Fibroblast of gingiva (primary cell): ENCODE data around the gene MED13.

Source experiments
- DNase-seq: peaks from one replicate; pipeline ENCODE4 v3.0.0-alpha.2; 2011; ENCODE audit warnings: low read depth

Gene MED13, protein sequence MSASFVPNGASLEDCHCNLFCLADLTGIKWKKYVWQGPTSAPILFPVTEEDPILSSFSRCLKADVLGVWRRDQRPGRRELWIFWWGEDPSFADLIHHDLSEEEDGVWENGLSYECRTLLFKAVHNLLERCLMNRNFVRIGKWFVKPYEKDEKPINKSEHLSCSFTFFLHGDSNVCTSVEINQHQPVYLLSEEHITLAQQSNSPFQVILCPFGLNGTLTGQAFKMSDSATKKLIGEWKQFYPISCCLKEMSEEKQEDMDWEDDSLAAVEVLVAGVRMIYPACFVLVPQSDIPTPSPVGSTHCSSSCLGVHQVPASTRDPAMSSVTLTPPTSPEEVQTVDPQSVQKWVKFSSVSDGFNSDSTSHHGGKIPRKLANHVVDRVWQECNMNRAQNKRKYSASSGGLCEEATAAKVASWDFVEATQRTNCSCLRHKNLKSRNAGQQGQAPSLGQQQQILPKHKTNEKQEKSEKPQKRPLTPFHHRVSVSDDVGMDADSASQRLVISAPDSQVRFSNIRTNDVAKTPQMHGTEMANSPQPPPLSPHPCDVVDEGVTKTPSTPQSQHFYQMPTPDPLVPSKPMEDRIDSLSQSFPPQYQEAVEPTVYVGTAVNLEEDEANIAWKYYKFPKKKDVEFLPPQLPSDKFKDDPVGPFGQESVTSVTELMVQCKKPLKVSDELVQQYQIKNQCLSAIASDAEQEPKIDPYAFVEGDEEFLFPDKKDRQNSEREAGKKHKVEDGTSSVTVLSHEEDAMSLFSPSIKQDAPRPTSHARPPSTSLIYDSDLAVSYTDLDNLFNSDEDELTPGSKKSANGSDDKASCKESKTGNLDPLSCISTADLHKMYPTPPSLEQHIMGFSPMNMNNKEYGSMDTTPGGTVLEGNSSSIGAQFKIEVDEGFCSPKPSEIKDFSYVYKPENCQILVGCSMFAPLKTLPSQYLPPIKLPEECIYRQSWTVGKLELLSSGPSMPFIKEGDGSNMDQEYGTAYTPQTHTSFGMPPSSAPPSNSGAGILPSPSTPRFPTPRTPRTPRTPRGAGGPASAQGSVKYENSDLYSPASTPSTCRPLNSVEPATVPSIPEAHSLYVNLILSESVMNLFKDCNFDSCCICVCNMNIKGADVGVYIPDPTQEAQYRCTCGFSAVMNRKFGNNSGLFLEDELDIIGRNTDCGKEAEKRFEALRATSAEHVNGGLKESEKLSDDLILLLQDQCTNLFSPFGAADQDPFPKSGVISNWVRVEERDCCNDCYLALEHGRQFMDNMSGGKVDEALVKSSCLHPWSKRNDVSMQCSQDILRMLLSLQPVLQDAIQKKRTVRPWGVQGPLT (N-terminal part only)

DNA sequence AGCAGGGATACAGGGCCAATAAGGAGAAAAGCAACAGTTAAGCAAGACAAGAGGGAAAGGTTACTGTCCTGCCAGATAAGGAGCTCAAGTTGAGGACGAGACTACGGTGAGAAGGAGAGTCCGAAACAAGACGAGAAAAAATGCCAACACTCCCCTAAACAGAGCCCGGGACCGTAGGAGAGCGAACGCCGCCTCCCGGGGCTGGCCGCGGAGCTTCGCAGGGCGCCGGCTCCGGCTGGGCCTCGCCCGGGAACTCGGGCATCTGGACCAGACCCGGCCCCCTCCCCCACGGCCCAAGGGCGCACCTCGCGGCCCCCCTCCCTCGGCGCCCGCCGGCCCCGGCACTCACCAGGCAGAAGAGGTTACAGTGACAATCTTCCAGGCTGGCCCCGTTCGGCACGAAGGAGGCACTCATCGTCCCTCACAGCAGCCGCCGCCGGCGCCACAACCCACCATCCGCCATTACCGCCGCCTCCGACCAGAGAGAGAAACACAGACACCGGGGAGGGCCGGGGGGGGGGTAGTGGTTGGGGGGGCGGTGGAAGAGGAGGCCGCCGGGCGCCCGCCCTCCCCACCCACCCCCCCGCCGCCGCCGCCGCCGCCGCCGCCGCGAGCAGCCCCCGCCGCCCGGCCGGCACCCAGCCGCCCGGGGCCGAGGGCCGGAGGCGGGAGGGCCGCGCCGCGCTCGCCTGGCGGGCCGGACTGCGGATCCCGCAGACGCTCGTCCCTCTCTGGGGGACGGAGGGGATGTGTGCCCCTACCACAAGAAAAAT, at the start of gene MED13:
Gene MED13 (minus strand): TSS at position 488 of the 773 bp plus-strand sequence. CDS start 73 bp downstream, at position 415.
- peak; percentile 42 for DNase-seq

DNA sequence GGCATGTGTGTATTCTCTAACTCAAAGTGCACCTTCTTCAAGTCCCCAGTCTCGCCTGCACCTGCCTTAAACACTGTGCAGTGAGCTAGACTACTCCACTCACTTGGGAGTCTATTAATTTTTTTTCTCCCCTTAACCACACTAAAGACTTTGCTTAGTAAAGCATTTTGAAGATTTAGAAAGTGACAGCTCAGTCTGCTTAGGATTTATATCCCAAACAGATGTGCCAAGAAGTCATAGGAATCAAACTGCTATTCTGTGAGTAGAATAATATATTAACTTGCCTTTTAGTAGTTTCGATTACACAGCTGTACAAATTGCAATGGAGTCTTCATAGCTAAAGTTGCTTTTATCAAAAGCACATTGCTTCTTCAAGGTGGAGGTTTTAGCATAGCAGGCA, 47.2 kb upstream of the MED13 start:
- DNase-seq, result no peak

DNA sequence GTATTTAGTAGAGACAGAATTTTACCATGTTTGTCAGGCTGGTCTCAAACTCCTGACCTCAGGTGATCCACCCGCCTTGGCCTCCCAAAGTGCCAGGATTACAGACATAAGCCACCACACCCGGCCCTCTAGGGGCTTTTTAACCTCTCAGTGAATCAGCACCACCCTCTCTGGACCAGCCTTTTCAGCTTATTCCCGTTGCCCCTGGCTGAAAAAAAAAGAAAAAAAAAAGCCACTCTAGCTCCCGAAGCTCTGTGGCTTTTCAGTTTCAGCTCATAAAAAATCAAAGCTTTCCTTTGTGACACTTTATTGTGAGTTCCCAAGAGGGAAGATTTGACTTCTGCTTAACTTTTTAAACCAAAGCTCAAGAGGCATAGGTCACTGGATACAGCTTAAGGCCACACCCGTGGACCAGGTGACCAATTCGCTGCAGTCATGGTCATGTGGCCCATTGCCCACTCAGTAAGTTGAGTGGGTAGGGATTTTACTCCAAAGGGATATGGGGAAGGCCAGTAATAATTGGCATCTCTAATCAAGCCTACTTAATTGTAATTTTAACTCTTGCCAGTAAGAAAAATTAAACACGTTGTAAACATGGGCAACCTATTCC, 46.6 kb upstream of the MED13 start:
- DNase-seq, result no peak

DNA sequence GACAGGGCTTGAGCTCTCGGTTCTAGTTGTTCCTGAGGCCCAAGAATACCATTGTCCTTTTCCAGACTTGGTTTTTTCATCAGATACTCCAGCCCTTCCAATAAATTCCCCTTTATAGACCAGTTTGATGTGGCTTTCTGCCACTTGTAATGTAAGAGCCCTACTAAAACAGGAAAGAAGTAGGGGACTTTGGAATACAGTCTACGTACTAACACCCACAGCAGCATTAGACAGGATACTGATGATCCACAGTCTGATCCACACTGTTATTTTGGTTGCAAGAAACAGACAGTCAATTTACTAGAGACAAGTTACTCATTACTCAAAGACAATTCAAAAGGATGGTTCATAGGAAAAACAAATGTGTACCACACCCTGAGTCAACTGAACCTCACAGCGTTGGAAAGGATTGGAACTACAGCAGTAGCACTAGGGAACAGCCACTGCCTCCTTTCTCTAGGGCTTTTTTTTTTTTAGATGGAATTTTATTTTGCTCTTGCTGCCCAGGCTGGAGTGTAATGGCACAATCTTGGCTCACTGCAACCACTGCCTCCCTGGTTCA, 45.9 kb upstream of the MED13 start:
- no peak for DNase-seq

DNA sequence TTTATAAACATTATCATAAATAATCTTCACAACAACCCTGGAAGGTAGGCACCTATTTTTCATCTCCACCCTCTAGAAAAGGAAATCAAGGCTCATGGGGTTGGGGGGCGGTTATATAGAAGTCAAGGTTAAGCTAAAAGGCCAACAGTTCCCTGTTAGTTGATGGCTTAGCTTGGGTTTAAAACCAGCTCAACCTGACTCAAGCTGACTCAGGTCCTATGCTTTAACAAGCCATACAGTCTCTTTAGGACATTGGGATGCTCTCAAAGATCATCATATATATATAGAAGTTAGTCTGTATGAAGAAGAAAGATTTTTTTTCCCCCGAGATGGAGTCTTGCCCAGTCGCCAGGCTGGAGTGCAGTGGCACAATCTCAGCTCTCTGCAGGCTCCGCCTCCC, 44.8 kb upstream of the MED13 start:
- no peak for DNase-seq

DNA sequence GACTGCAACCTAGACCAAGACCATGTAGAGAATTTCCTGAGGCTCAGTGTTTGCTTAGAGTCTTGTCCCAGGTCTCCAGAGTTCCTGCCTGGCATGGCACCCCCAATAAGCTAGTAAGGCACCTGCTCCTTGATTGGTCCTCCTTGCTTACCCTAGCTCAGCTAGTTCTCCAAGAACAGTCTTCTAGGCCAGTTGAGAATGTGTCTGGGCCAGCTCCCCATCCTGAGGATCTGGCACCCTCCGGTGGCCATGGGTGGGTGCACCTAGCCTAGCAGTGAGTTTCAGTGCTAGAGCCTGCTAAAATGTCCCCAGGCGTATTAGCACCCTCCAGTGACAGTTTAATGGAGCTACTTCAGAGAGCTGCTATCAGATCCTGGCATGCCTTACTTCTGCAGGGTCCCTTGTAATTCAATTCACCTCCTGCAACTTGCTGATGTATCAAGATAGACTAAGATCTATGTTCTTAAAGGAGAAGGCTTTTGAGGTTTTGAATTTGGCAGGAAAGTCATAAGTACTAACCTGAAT, 44.4 kb upstream of the MED13 start:
- DNase-seq, result peak; percentile 52

DNA sequence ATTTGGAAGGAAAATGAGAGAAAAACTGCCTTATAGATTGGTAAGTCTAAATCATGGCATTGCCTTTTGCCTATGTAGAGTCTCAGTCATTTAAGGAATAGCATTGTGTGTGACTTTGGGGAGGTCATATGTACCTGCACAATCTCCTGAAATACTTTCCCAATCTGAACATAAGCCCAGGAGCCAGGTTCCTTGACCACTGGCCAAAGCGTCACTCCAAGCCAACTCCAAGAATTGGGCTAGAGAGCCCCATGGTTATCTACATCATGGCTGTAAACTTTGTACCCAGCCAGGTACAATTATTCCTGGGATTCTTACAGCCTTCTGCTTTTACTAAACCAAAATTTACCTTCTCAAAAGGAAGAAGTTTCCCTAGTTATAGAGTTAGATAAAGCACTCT, 40.8 kb upstream of the MED13 start:
- no peak for DNase-seq

DNA sequence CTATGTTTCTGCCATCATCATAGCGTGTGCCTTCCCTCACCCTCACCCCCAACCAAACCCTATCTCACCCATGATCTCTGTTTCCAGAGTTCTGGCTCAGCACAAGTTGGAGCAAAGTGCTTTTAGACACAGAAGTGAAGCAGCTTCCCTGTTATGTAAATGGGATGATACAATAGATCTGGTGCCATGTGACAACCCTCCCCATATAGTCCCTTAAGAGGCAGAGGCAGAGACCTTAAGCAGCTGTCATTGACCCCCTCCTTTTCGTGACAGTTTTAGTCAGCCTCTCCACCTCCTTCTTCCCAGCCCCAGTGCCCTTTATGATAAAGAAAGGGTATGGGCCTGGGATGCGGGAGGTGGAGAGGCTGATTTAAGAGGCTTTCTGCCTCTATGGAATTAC, 40.3 kb upstream of the MED13 start:
- no peak for DNase-seq

DNA sequence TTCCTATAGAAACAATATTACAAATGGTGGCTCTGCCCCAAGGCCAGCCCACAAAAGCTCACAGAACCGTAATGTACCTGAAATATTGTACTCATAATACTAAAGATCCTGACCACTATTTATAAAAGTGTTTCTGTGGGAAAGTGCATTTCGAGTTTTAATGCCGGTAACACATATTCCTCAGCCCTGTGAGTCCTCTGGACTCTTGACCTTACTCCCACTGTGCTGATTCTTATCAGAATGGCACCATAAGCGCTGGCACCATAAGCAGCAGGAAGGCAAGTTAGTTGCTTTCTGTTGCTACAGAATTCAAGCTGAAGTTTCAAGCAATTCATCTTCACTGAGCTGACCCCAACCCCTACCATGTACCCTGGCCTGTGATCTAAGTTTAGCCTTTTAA, 36.4 kb upstream of the MED13 start:
- no peak for DNase-seq

DNA sequence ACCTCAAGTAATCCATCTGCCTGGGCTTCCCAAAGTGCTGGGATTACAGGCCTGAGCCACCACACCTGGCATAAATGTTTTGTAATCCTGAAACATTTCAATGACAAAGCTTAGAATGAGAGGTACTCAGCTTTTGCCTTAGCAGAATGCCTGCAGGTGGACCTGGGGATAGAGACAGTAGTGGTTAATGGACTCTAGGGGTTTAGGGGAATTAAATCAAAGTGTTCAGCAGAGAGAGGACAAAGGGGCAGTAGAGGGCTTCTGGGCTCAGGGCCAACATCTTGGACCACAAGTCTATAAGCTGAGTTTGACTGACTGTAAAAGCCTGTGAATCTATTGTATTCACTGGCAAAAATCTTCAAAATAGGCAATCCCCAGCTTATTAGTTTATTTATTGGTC, 36.0 kb upstream of the MED13 start:
- DNase-seq, result no peak

DNA sequence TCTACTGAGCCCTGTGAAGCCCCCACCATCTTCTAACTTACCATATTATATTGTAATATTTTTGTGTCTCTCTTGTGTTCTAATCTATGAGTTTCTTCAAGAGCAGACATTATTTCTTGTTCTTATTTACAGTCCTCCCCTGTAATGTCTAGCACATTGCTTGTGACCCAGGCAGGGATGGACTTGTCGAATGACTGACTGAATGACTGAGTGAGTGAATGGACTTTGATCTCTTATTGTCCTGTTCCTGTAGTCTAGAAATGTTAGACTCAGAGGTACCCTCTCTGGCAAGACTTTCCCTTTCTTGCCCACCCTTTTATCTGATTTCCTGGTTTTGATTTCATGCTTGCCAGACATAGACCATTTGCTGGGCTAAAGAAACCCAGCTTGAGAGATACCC, 35.0 kb upstream of the MED13 start:
- no peak for DNase-seq

DNA sequence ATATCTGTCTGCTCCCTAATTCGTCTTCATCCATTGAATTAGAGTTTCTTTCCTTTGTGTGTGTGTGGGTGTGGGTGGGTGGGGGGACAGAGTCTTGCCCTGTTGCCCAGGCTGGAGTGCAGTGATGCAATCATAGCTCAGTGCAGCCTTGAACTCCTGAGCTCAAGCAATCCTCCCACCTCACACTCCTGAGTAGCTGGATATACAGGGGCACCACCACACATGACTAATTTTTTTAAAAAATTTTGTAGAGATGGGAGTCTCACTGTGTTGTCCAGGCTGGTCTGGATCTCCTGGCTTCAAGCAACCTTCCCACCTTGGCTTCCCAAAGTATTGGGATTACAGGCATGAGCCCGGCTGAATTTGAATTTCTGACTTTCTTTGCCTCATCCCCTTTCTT, 34.5 kb upstream of the MED13 start:
- no peak for DNase-seq

DNA sequence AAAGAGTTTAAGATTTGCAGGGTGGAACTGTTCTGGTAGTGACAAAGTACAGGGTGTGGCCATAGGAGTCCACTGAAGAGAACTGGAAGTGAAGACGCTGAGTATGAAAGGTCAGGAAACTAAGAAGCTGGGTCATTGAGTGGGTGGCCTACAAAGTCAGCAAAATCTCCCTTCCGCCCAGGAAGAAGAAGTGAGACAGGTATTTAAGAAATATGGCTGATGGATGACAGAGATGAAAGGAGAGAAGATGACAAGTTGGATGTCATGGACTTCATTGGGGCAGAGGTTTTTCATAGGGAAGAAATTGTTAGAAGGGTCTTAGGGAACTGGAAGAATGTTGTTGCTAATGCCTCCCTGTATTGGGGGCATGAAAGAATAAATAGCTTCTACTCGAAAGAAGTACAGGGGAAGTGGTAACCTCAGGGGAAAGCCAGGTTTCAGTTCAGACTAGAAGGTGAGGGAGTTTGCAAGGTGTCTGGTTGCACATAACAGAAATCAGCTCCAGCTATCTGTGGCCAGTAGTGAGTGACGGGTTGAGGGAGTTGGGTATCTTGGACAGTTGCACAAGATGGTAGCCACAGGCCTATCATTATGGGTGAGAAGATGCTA, 33.6 kb upstream of the MED13 start:
- no peak for DNase-seq

DNA sequence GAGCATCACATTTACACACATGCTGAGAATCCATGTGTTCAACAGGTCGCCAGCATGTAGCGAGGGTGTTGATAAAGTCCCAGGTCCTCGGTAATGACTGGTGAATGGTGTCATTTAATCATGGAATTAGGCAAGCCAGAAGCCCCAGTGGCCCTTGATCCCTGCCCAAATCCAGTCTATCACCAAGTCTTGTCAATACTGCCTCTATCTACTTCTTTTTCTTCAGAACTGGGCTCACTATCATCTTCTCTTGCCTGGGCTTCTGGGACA, 31.3 kb upstream of the MED13 start:
- no peak for DNase-seq

DNA sequence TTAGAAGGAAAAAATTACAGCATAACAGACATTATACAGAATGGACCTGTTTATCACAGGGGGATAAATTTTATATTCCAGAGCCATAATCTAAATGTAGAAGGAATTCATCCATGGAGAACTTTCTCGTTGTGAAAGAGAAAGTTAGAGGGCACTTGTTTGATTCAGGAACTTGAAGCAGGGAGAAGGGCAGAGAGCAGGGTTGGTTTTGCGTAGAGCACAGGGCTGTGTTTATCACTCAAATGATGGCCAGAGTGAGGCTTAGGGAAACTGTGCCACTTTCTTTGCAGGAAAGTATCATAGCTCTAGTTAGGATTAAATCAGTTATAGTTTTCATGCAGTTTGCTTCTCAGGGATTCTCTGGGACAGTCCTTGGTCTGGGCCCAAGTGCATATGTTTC, 29.1 kb upstream of the MED13 start:
- no peak for DNase-seq

DNA sequence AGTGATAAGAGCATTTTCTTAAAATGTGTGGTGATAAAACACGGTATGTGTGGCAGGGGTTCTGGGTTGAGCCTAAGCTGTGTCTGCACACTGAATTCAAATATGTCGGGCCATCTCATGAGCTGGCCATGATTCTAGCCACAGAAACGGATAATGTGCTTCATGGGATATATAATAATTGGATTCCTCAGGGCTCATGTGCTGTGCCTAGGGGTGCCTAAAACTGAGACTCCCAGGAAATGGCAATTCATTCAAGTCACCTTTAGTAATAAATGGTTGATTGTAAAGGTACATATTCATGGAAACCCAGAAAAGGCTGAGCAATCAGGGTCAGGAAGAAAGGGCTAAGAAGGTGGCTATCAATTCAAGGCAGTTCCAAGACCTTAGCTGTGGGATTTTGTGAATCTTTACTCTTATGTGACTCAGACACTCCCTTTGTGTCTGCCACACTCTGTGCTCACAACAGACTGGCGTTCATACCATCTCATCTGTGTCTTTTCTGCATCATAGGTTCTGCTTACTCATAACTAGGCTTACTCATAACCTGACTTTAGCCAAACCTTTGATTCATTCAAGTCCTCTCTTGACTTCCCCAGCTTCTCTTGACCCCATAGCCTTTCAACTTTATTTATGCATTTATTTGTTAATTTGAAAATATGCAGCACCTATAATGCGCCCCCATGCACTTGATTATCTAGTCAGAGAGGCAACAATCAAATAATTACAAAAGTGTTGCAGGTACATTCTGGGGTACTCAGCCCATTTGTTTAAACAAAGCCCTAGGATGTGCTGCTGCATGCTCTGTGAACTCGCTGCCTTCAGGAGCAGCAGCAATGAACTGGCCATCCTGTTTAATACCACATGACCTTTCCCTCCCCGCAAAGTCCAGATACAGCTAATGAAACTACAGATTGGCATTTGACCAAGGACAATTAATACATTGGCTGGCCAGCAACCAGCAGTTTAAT, 28.4 kb upstream of the MED13 start:
- DNase-seq, result peak; percentile 59

DNA sequence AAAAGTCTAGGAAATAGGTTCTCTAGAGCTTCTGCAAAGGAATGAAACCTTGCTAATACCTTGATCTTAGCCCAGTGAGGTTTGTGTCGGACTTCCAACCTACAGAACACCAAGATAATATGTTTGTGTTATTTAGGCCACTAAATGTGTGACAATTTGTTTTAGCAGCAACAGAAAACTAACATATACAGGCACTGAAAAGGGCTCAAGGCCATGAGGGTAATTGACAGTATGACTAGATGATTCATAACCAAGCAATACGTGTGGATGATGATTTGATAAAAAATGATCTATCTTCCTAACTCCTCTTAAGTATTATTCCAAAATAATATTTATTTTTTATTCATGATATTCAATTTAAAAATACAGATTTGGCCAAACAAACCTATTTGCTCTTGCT, 27.7 kb upstream of the MED13 start:
- DNase-seq, result no peak

DNA sequence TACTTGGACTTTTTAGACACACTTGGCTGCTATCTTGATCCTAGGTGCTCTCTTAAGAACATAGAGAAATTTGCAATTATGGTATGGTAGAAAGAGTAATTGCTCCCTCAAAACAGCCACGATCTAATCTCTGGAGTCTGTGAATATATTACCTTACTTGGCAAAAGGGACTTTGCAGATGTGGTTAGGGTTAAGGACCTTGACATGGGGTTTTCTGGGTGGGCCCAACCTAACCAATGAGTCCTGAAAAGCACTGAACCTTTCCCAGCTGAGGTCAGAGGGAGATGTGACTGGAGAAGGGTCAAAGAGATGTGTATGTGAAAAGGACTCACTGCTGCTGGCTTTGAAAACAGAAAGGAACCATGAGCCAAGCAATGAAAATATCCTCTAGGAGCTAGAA, 26.7 kb upstream of the MED13 start:
- DNase-seq, result no peak

DNA sequence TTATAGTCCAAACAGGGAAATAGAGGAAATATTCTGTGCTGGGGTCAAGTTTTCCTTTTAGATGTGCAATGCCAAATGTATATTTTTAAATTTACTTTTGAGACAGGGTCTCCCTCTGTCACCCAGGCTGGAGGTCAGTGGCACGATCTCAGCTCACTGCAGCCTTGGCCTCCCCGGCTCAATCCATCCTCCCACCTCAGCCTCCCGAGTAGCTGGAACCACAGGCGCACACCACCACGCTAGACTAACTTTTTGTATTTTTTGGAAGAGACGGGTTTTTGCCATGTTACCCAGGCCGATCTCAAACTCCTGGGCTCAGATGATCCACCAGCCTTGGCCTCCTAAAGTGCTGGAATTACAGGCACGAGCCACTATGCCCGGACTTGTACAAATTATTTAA, 25.8 kb upstream of the MED13 start:
- DNase-seq, result no peak
